Suprapubic skin (tissue), 4 donors: ENCODE measurements around the gene TSPAN33.

Experiments used
- CTCF ChIP-seq, 2 donors: fragments of 200-600 bp in 1 of 2; fragments of 450-650 bp in 1 of 2; sonication (generic) in 1 of 2; IDR thresholded peaks; one replicate each; pipeline ENCODE4 v1.5.1; 2016 to 2019; ENCODE audit warnings: antibody characterized with exemption in 2 of 2, mild to moderate bottlenecking in 1 of 2, moderate library complexity in 1 of 2
- EP300 ChIP-seq: sonication (generic); formaldehyde crosslinking; IDR thresholded peaks from one replicate; pipeline ENCODE4 v1.6.1; 2017; ENCODE audit warnings: antibody characterized with exemption
- POLR2A ChIP-seq, 2 donors: fragments of 450-650 bp; IDR thresholded peaks; one replicate each; pipeline ENCODE4 v1.6.1; 2017; ENCODE audit warnings: antibody characterized with exemption in 2 of 2, mild to moderate bottlenecking in 2 of 2, moderate library complexity in 2 of 2
- POLR2AphosphoS5 ChIP-seq, 3 donors: sonication (generic); formaldehyde crosslinking; IDR thresholded peaks; one replicate each; pipeline ENCODE4 v1.6.1; 2017; ENCODE audit warnings: antibody characterized with exemption in 3 of 3

- no peak for TF ChIP-seq CTCF (IDR thresholded peaks at IDR 0.05)
- no peak for TF ChIP-seq EP300
- TF ChIP-seq POLR2A (IDR thresholded peaks at IDR 0.05) = no peak
- no peak for TF ChIP-seq POLR2AphosphoS5 (IDR thresholded peaks at IDR 0.05)
These were observed 23.3 kb downstream of the TSPAN33 start for GRCh38 chr7:129167817-129168216.
